ENCODE results near the gene MACROD1. TPM values are rescaled to one million over a fixed set of nuclear protein-coding genes. Genes with fewer than 3 reads are reported as not detected.

Gene MACROD1
- total RNA-seq, 1 donor from 2014 or later: 19.3 TPM

DNA sequence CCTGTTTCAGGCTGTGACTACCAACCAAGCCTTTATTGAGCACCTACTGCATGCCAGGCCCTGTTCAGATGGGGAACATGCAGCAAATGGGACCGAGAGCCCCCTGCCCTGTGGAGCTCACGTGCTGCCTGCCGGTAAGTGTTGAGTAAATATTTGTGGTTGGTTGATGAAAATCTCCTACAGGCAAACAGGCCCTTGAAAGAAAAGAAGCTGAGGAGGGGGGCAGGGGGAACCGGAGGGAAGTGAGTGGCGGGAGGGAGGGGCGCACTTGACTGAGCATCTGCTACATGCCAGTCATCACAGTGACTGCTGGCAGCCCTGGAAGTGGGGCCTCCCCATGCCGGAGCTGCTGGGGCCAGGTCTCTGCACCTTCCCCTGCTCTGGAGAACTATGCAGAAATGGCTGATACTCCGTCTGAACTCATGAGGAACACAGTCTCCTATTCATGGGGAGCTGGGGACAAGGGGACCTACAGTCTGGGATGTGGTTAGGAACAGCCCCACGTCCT is 34.2 kb downstream of the MACROD1 start:
- no peak for DNase-seq (ENCODE audit: low spot score)

DNA sequence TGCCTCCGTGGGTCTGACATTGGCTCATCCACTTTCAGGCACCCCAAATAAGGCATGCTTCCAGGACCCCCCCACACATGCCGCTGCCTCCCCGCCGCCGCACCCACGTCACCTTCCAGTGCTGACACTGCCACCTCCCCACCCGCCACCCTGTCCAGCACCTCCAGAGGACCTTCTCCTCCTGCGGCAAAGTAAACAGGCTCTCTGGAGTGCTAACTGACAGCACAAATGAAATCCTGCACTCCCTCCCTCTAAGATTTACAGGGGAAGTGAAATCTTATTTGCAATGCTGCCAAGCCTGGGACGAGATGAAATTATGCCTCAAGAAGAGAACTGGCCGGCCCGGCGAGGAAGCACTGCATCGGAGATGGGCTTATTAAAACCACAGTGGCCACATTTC is 35.3 kb downstream of the MACROD1 start:
- DNase-seq (ENCODE audit: low spot score): no peak

DNA sequence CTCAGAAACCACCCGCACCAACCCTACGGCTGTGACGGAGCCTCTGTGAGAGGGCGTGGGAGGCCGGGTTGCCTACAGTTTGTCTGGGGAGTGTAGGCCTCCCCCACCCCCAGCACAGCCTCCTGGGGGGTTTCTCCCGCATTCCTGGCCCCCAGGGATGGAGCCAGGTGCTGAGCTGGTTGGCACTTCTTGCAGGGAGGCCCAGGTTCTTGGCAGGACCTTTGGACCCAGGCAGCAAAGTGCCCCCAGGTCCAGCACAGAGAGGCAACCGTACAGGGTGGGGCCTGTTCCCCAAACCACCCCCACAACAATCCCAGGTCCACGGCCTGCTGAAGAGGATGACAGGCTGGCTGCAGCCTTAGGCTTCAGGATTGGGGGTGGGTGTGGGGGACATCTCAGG is 36.5 kb downstream of the MACROD1 start:
- DNase-seq (ENCODE audit: low spot score): no peak

DNA sequence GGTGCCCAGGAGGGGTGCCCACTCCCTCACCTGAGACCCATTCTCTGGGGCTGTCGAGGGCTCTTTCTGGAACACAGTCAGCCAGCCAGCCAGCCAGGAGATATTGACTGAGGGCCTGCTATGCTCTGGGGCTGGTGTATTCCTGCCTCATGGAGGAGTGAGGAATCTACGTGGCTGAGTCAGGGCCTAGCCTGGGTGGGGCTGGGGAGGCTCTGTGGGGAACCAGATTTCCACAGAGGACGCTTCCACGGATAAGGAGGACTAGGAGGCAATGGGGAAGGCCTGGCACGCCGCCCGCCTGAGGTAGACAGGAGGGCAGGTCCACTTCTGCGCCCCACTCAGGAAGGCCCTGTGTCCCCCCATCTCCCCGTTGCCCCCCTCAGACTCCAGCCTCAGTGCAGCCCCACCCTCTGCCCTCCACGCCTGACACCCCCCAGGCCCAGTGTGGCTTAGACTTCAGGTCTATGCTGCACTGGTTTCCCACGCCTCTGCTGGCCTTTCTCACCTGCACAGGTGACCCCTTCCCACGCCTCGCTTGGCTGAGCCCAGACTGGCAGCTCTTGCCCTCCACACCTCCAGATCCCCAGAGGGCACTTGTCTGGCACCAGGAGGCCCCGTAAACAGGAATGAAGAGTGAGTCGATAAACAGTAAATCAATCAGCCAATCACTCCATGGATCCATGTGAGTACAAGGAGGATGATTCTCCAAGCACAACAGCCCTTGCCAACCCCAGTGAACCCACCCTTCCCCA is 37.5 kb downstream of the MACROD1 start:
- no peak for DNase-seq (ENCODE audit: low spot score)

DNA sequence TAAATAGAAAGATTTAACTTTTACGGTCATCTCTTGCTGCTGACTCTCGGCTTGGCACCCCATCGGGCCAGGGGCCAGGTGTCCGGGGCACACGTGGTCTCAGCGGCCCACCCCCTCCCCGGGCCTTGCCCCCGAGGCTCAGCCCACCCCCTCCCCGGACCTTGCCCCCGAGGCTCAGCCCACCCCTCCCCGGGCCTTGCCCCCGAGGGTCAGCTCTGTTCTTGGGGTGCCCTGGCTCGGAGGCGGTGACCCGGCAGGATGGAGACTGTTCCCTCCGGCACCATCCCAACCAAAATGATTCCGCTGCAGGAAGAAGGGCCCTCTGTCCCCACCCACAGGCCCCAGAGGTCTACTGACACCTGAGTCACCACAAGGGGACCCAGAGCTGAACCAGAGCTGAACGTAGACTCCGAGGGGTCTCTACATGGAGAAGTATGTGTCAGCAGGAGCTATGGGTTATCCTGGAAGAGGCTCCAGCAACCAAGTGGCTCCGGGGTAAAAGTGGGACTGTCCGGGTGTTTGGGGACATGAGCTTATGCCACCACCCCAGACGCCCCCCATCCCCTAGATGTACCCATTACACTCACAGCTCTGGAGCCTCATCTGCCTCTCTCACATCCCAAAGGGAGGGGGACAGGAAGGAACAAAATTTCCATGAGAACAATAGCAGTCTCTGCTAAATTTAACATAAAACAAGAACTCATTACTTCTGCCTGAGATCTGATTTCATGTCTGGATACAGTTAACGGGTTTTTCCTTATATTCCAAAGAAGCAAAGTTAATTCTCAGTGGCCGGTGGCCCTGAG is 38.4 kb downstream of the MACROD1 start:
- no peak for DNase-seq (ENCODE audit: low spot score)

DNA sequence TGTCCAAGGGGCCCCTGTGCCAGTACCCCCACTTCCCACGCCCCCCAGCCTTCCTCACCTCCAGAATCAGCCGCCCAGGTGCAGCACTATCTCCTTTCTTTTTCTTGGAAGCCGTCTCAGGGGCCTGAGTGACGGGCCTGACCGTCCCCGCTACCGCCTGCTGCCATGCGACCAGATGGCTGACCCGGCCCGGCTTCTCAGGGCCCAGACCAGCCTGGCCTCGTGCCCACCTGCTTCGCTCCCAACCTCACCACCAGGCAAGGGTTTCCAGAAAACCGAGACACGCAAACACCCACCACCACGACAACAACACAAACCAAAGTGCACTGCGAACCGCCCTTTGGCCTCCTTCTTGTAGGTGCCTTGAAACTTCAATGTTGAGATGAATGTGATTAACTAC is 39.1 kb downstream of the MACROD1 start:
- no peak for DNase-seq (ENCODE audit: low spot score)

DNA sequence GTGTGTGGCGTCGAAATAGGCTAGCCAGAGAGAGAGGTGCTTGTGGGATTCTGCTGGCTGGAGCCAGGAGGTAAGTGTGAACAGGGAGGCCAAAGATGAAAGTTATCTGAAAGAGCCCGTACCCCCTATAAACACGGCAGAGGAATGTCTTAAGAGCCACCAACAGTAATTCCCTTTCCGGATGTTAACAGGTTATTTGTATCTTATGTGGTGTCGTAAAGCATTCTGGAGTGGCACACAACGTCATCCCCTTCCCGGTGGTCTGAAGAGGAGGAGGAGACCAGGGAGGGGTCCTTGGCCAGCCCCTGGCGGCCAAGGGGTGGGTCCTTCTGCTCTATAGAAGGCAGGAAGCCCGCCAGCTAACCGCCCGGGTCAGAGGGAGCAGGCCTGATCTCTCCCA is 39.5 kb downstream of the MACROD1 start:
- DNase-seq (ENCODE audit: low spot score): no peak

DNA sequence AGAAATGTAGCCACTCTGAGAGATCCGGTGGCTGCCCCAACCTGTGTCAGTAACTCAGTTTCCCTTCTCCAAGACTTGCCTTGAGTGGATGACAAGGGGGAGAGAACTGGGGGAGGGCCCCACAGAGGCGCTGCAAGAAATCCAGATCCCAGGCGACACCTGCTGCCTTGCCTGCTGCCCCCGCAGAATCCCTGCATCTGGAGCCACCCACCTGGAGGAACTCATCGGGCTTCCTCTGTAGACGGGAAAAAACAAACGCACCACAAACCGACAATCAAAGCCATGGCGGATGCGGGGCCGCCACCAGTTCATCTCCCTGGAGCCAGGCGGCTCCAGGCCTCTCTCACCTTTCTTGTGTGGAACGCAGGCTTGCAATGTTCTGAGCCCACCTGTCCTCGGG is 40.2 kb downstream of the MACROD1 start:
- DNase-seq (ENCODE audit: low spot score): no peak

DNA sequence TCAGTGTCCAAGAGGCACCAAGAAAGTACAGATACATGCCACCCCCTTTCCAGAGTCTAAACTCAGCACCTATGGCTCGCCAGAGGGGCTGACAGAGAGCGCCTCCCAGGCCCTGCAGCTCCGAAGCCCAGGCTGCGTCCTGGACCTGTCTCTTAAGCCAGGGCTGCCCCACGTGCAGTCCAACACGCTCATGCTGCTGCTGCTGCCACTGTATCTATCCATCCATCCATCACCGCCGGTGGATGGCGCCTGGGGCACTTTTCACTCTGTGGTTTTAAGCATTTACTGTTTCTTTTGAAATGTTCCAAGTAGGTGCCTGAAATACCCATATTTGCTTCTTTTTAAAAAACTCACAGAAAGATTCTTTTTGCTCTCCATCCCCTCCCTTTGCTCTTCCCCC is 41.8 kb downstream of the MACROD1 start:
- no peak for DNase-seq (ENCODE audit: low spot score)

DNA sequence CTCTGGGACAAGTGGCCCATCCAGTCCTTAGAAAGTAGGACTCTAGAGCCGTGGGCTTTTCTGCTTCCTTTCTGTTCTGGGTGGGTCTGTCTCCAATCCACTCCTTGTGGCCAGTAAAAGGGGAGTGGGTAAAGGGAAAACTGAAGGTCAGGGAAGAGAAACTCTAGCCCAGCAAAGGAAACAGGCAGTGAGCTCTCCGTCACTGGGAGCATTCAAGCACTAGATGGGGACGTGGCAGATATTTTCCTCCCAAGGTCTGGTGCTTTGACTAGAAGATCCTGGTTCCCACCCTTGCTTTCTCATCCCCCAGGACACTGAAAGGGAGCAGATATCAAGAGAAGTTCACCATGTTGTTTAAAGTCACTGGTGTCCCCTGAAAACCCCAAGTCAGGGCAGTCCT is 42.2 kb downstream of the MACROD1 start:
- no peak for DNase-seq (ENCODE audit: low spot score)

DNA sequence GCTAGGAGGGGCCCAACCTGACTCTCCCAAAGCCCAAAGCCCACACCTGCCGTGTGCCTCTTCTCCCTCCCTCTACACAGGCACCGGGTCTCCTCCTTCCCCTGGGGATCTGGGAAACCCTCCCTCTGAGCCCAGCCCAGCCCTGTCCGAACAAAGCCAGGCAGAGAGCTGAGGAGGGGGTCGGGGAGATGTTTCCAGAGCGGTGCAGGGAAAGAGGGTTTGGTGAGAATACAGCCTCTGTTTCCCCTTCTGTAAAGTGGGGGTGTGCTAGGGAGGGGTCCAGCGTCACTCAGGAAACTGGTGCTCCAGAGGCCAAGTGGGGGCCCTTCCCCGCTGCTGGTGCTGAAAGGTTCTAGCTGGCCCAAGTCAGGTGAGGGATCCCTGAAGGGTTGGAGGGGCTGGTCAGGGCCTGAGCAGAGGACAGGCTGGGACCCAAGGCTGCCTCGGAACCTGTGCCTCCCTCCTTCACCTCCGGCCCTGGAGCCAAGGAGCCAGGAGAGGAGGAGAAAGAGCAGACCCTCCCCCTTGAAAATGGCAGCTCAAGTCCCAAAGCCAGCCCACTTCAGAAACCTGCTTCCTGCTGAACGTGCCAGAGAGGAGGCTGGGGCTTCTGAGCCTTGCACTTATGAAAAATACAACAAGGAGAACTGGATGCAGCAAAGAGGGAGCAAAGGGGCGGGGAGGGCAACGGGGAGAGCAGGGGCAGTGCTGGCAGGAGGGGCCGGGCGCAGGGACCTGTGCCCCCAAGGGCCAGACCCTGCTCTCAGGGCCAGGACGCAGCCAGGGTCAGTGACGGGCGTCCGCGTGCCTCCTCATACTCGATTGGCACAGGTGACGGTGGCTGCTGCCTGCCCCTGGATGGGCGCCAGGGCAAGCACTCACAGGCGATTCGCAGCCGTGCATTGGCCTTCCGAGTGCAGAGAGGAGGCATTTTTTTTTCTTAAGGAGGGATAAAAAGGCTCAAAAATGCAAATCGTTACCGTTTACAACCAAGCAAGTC is 43.2 kb downstream of the MACROD1 start:
- DNase-seq (ENCODE audit: low spot score): peak; percentile 34

DNA sequence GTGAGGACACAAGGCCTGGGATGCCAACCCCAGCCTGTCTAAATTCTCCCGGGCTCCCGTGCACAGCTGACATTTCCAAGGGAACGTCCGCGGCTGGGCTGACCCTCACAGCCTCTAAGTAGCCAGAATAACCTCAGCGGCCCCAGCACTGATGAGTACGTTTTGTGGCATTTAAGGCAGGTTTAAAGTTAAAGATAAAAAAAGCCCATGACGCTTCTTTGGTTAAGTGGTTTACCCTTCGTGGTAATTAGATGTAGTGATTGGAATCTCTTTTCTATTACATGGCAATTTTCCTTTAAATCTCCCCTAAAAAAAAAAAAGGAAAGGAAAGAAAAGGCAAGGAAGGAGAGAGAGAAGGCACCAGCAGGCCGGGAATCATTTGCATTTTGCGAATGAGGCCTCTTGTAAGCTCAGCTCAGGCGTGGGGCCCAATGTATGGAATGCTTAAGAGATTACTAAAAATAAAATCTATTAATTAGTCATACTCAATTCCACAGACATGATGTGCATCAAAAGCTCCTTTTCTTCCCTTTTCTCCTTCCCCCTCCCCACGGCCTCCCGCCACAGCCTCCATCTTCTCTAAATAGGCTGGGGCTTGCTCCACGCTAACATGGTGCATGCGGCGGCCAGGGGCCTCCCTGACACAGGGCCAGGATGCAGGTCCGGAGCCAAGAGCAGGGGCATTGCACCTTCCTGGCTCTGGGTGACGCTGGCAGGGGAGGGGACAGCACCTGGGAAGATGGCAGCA is 44.1 kb downstream of the MACROD1 start:
- no peak for DNase-seq (ENCODE audit: low spot score)

DNA sequence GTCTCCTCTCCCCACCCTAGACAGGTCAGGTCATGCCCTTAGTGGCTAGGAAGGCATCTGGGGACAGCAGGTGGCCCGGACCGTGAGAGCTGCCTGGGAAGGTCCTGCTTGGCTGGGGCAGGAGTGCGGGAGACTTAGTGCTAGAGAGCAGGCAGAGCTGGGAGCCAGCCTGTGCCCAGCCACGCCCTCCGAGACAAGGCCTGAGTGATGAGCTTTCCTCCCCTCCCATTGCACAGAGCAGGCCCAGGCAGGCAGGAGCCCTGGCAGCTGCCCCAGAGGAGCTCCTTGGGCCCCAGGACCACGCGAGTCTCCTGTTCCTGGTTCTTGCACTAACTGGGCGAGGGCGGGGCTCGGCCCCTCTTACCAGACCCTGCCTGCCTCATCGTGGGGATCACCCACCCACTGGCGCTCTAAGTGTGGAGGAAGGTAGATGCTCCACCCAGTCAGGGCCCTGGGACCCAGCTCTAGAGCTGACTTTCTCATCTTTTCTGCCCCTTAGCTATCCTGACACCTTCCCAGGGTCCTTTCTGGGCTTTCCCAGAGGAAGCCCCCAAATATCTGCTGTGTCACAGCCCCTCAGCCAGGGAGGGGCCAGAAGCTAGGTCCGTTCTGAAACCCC is 44.9 kb downstream of the MACROD1 start:
- DNase-seq (ENCODE audit: low spot score): no peak

DNA sequence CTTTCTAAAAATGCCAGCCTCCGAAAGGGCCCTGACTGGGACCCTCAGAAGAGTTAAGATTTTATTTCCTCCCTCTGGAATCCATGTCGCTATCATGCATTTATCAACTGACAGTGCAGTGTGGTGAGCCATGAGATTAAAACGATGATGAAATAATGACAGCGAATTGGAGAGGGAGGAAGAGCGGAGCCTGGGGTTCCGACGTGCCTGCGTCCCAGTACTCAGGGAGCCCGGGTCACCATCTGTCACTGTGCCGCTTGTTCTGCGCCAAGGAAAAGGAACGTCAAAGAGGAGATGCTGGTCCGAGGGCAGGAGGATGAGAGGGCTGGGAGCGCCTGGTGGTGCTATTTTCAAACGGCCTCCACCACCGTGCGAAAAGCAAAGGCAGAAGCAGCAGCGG is 46.2 kb downstream of the MACROD1 start:
- DNase-seq (ENCODE audit: low spot score): no peak

DNA sequence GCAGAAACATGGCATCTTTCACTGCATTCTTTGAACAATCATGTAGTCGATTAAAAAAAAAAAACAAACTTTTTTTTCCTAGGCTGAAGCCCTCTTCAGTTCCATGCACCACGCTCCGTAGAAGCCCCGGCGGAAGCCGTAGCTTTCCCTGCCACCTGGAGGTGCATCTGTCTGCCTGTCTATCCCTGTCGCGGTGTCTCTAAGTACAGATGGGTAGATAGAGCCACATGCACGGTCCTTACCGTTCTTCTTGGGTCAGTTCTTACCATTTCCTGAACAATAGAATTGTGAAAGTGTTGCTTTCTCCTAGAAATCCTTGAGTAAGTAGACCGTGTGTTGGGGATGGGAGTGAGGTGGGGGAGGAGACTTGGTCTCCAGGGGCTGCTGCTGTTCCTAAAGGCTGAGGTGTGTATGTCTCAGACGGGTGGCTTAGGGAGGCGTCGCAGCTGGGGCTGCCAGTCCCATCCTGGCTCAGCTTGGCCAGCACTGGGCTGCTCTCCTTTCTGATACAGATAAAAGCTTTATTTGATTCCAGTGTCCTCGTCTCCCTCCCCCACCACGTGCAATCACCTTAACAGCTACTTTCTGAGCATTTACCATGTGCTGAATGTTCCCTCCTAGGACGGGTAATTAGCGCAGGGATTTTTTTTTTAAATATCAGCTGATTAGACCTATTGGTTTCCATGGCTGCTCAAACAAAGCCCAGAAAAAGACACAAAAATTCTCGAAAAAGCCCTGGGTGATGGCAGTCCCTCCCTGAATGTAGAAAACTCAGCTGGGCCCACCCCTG is 46.8 kb downstream of the MACROD1 start:
- DNase-seq (ENCODE audit: low spot score): no peak

DNA sequence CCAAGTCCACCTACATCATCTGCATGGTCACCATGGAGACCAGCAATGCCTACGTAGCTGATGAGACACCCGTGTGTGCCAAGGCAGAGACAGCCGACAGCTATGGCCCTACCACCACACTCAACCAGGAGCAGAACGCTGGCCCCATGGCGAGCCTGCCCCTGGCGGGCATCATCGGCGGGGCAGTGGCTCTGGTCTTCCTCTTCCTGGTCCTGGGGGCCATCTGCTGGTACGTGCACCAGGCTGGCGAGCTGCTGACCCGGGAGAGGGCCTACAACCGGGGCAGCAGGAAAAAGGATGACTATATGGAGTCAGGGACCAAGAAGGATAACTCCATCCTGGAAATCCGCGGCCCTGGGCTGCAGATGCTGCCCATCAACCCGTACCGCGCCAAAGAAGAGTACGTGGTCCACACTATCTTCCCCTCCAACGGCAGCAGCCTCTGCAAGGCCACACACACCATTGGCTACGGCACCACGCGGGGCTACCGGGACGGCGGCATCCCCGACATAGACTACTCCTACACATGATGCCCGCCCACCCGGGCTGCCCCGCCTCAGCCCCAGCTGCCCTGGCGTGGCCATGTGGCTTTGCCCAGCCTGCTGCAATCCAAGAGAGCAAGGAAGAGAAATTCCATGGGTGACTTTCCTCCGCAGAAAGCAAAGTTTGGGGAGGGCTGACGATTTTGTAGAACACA is 48.0 kb downstream of the MACROD1 start:
- DNase-seq (ENCODE audit: low spot score): no peak

DNA sequence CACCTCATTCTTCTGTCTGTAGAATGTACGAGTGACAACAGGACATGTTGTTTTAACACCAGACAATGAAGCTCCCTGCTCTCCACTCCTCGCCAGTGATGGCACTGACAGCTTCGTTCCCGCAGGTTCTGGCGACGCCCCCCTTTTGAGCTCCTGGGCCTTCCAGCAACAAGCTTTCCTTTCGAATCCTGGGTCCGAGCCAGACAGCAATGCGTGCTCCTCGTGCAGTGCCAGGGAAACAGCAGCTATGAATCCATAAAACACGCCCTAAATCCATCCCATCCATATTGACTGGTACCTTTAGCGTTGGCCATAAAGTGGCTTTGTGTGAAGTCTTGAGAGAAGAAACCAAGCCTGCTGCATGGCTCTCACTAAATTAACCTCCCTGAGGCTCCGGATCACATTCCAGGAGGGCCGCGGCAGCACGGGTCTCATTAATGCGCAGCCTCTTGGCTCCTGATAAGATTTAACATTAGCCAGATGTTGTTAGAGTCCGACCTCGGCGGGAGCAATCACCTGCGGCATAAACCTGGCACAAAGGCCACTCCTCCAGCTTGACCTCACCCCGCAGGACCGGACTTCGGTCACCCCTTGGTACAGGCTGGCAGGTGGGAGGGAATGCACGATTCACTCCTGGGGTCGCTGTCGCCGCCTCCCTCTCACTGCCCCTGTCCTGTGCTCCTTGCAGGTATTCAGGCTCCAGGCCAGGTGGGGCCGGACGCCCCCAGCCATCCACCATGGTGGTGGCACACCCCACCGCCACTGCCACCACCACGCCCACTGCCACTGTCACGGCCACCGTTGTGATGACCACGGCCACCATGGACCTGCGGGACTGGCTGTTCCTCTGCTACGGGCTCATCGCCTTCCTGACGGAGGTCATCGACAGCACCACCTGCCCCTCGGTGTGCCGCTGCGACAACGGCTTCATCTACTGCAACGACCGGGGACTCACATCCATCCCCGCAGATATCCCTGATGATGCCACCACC is 50.1 kb downstream of the MACROD1 start:
- DNase-seq (ENCODE audit: low spot score): no peak

DNA sequence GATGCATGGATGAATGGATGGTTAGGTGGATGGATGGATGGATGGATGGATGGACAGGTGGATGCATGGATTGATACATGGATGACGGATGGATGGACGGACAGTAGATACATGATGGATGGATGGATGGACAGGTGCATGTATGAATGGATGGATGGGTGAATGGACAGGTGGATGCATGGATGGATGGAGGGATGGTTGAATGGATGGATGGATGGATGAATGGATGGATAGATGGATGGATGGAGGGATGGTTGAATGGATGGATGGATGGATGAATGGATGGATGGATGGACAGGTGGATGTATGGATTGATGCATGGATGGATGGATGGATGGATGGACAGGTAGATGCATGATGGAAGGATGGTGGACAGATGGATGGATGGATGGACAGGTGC is 51.7 kb downstream of the MACROD1 start:
- DNase-seq (ENCODE audit: low spot score): no peak
